Fibroblast of villous mesenchyme (primary cell): ENCODE data around the gene NLGN1. TPM values are rescaled to one million over a fixed set of nuclear protein-coding genes. Genes with fewer than 3 reads are reported as not detected.

ENCODE experiments used
- DNase-seq: peaks from one replicate; pipeline ENCODE4 v3.0.0-alpha.2; 2010; ENCODE audit warnings: low read depth
- H3K4me3 ChIP-seq: 2 replicates; pipeline ENCODE4 v1.5.1; 2011; ENCODE audit warnings: low read depth, mild to moderate bottlenecking, low read length
- total RNA-seq: library from RNA; depleted of rRNA; stranded (reverse); fragments of >200 nt; gene quantifications from 2 replicates; pipeline ENCODE4 v1.2.3, GENCODE V29; 2012
- TF ChIP-seq, protein P1 (sequence below): IDR thresholded peaks from 2 replicates; pipeline ENCODE4 v1.5.1; 2012; ENCODE audit warnings: low read depth, mild to moderate bottlenecking, low read length; ENCODE audit not compliant: insufficient read depth

The NLGN1 gene
- total RNA-seq, 1 donor = 18.1 TPM

DNA sequence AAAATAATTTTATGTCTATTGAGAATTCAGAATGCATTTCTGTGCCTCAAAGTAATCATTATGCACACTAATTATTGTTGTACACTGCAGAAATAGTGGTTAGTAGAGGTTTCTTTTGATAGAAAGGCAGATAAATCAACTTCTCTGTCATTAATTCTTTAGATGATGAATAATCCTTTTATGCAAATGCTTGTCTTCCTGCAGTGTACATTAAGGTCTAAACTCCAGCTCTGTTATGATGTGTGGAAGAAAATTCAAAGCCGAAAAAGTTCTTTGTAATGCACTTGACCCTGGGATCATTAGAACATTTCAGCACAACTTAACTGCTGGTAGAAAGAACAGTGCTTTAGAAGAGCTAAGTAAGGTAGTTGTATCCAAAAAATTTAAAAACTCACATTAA lies 353.0 kb downstream of the NLGN1 start:
- TF ChIP-seq, protein P1, sequence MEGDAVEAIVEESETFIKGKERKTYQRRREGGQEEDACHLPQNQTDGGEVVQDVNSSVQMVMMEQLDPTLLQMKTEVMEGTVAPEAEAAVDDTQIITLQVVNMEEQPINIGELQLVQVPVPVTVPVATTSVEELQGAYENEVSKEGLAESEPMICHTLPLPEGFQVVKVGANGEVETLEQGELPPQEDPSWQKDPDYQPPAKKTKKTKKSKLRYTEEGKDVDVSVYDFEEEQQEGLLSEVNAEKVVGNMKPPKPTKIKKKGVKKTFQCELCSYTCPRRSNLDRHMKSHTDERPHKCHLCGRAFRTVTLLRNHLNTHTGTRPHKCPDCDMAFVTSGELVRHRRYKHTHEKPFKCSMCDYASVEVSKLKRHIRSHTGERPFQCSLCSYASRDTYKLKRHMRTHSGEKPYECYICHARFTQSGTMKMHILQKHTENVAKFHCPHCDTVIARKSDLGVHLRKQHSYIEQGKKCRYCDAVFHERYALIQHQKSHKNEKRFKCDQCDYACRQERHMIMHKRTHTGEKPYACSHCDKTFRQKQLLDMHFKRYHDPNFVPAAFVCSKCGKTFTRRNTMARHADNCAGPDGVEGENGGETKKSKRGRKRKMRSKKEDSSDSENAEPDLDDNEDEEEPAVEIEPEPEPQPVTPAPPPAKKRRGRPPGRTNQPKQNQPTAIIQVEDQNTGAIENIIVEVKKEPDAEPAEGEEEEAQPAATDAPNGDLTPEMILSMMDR = no peak
- DNase-seq = no peak
- no peak overlapping the region for H3K4me3 ChIP-seq

GRCh38 chr3:173753593-173753992 lies 356.0 kb downstream of the NLGN1 start:
- H3K4me3 ChIP-seq = no peak overlapping the region
- TF ChIP-seq, protein P1 = no peak
- no peak for DNase-seq

GRCh38 chr3:173755161-173755560 lies 357.6 kb downstream of the NLGN1 start:
- TF ChIP-seq, protein P1 = no peak

DNA sequence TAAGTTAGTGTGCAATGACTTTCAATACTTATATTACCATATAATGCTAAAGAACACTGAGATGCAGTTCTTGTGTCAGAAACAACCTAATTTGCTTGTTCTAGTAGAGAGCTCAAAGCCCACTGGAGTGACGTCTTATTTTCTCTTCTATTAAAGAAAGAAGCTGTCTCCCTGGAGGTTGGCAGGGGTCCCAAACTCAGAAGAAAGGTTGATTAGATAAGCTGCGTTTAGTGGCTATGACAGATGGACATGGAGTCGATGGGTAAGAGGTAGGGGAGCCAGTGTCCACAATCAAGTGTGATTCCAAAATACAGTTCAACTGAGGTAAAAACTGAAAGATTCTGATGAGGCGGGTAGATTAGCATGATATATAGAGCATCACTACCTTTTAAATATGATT lies 363.6 kb downstream of the NLGN1 start:
- H3K4me3 ChIP-seq = no peak overlapping the region
- DNase-seq = no peak
- TF ChIP-seq, protein P1 = no peak

More at GRCh38 chr3:173755161-173755560, 357.6 kb downstream of the NLGN1 start:
- DNase-seq = no peak
- no peak overlapping the region for H3K4me3 ChIP-seq

- TF ChIP-seq, protein P1 = no peak
- no peak overlapping the region for H3K4me3 ChIP-seq
- no peak for DNase-seq
Observed at GRCh38 chr3:173762501-173762900, 365.0 kb downstream of the NLGN1 start.

DNA sequence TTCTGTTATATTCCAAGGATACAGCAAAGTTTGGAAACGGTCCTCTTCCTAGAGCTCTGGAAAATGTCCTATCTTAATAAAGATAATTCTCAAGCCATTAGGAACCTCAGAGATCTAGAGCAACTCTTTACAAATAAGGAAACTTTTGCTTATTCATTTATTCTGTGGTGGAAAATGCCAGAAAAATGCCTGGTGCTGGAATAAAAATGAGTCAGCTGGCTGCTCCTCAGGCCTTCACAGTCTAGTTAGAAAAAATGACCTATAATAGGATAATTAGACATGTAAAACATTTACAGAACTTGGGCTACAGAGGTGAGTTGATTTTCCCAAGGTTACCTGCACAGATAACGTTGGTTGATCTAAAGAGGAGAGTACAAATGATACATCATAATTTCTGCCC lies 372.5 kb downstream of the NLGN1 start:
- H3K4me3 ChIP-seq = no peak overlapping the region
- DNase-seq = no peak
- TF ChIP-seq, protein P1 = no peak

- no peak overlapping the region for H3K4me3 ChIP-seq
- no peak for DNase-seq
- TF ChIP-seq, protein P1 = no peak
Observed at GRCh38 chr3:173770796-173771573, 373.4 kb downstream of the NLGN1 start.
